Right forelimb (tissue), 1 donor: ENCODE measurements around the gene LIN37.

Experiments
- DNase-seq: peaks from one replicate; pipeline ENCODE4 v3.0.0-alpha.2; 2018

Gene LIN37, protein sequence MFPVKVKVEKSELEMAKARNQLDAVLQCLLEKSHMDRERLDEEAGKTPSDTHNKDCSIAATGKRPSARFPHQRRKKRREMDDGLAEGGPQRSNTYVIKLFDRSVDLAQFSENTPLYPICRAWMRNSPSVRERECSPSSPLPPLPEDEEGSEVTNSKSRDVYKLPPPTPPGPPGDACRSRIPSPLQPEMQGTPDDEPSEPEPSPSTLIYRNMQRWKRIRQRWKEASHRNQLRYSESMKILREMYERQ

DNA sequence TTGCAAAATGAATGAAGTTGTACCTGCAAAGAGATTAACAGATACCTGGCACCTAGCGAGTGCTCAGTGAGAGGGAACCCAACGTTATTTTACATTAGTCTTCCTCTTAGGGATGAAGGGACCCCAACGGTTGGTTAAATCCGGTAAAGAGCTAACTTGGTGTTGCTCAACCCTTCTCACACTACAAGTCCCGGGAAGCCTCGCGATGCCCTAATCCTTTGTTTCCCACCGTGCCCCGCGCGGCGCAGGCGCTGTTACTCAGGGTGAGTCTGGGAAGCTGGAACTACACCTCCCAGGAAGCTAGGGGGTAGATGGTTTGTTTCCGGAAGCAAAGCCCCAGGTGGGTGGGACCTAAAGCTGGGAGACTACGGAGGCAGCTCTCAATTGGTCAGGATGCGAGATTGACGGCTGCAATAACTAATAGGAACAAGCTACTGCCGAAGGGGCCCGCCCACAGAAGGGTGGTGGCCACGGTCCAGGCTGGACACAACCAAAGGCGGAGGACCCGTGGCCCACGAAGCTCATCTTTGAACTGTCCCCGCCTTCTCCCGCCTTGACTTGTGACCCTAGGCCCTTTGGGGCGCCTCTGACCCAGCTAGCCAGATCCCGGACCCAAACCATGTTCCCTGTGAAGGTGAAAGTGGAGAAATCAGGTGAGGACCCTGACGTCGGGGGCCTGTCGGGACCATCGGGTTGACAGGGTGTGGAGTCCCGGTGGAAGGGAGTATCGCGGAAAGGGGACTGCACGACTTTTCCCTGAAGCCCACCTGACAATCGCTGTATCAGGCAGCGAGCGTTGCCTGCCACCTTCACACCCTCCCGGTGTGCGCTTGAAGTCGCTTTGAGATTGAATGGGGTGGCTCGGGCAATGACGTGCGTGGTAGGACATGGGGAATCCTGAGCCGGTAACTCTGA lies at the start of gene LIN37:
TSS of gene LIN37 (plus strand) at position 471 of the 915 bp plus-strand sequence. CDS start at position 620, 149 bp downstream.
- peak; percentile 99 for DNase-seq

DNA sequence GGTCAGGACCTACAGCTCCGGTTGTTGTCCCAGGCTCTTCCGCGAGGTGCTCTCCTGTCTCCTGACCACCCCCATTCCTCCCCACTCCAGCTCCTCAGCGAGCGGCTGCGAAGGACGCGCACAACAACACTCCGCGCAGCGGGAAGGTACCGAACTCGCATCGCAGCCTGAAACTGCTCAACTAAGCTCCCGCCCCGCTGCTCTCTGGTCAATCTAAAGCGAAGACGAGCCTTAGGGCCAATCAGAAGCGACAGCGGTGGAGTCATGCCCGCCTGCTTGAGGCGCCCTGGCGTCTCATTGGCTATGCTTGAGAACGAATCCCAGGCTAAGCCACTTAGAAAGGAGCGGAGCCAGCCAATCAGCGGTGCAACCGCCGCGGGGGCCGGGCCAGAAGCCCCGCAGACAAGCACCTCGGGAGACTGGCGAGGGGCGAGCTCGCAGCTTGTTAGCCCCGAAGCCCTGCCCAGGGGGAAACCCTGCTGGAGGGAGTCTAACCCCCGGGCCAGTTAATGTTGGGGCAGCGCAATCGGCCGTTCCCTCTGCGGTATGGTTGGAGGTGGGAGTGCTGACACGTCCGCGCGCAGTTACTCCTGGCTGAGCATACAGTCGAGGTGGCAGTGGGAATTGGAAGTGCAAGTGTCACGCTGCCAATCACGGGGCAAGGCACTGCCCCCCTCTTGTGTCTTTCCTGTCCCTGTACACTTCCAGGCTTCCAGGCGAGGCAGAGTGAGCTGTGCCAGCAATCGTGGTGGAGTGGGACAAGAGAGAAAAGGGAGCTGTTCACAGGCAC lies 46.0 kb upstream of the LIN37 start:
- DNase-seq: peak; percentile 92

DNA sequence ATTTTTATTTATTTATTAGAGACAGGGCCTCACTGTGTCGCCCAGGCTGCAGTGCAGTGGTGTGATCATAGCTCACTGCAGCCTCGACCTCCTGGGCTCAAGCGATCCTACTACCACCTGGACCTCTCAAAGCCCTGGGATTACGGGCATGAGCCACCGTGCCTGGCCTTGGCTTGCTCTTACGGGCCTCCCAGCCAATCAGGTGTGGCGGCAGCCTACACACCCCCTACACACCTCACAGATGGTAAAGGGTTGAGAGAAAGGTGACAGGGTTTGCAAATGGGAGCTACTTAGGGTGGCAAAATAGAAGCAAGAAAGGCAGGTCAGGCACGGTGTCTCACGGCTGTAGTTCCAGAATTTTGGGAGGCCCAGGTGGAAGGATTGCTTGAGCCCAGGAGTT lies 45.0 kb upstream of the LIN37 start:
- DNase-seq: no peak

DNA sequence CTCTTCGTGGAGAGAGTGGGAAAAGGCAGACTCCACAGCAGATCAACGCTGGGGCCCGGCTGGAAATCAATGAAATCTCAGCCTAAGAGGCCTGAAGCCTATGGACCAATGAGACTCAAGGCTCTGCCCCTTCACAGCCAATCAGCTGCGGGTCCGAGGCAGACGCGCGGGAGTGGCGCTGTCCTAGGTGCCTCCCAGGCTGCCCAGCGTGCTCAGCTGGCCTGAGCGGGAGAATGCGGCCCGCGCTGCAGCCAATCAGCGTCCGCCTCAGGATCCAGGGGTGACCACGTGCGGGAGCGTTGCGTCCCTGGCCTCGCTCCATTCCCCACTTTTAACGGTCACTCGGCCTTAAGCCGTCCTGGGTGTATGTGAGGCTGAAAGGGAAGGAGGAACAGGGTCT lies 44.2 kb upstream of the LIN37 start, which contains the start of gene ZBTB32:
TSS of gene ZBTB32 (plus strand) at position 341 of the 400 bp plus-strand sequence. CDS start 10,069 bp downstream, outside the sequence.
- DNase-seq: no peak

DNA sequence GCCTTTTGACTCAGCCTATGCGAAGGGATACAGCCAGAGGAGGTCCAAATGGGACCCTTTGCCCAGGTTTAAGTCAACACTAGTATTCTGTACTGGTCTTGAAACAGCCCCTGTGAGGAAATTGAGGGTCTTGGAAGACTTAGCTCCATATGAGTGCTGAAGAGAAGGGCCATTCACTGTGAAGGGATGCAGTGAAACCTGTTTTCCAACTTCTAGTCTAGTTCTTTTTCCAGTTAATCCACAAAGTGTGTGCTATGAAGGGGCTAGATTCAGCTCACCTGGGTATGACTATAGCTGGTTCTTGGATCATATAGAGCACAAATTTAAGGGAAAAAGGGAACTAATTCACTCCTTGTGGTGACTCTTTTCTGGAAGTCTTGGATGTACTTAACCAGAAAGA lies 40.0 kb upstream of the LIN37 start:
- no peak for DNase-seq

DNA sequence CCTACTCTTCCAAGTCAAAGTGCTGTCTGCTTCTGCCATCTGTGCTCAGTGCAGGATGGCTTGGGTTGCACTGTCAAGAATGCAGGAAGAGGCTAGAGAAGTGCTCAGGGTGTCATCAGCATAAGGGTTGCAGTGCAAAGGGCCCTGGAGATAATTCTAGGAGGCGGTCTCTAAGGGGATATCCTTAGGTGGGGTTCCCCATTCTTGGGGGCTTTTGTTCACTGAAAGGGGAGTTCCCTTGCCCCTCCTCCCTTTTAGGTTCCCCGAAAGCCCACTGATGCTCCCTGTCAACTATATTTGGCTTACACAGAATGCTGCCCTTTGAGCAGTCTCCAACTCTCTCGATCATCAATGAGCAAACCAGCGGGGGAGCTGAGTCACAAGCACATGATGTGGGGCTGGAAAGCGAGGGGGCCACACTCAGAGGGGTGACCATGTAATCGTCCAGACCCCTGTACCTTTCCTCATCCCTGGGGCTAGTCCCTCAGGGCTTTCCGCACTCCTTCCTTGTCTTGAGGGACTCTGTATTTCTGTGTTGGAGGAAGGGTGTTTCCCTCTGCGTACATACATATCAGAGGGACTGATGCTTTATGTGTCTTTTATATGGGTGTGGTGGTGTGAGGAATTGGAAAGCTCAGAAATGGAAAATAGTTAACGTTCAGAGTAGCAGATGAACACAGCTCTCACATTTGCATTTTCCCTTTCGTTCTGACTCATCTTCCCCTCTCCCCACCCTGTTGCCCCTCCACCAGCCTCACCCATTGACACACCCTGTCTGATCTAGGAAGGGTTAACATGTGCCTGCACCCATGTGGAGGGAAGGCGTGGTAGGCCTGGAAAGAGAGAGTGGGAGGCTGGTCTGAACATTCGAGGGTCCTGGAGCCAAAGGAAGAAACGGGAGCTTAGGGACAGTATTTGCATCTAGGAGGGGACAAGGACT lies 37.3 kb upstream of the LIN37 start:
- DNase-seq: no peak

DNA sequence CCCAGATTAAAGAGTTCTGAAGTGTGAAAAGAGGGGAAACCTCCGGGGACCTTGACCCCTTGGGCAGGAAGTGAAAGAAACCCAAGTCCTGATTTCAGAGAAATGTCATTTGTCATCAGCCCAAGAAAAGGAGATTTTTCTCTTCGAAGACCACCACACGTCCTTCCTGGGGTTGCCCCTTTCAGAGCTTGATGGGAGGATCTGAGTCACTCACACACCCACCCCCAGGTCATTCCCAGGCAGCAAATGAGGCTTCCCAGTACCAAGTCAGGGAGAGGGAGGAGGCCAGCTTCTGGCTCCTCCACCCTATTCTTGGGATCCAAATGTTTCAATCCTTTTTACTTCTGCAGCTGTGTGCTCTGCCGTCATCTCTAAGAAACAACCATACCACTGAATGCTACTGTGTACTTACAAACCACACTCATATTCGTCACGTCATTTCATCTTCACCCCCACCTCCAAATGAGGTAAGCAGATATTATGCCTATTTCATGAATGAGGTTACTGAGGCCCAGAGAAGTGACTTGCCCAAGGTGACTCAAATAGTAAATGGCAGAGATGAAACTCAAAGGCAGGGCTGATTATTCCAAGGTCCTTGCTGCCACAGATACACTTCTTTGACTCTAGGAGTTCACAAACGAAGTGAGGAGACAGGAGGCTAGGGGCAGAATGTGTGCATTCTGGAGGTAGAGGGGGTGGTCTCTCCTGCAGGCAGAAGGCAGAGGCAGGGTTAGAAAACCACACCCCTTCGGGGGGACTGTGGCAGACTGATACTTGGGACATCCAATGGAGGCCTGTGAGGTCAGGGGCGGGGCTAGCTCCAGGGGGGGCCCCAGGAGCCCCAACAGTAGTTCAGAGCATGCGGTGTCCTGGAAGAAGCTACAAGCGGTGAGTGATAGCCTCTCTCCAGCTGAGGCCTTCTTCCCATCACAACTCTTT lies 35.5 kb upstream of the LIN37 start:
- no peak for DNase-seq

DNA sequence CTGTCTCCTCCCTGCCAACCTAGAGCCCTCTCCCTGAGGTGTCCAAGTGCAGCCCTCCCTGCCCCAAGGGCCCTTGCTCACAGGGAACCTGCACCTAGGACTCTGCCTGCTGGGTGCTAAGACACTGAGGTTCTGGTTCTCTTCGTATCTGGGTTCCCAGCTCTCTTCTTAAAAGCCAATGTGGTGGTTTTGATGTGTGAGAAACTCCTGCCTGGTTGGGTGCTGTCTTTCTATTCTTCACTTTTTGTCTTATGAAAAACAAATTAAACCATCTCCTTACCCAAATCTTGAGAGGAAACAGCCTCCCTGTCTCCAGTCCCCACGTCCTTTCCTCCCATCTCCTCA lies 34.9 kb upstream of the LIN37 start:
- no peak for DNase-seq

DNA sequence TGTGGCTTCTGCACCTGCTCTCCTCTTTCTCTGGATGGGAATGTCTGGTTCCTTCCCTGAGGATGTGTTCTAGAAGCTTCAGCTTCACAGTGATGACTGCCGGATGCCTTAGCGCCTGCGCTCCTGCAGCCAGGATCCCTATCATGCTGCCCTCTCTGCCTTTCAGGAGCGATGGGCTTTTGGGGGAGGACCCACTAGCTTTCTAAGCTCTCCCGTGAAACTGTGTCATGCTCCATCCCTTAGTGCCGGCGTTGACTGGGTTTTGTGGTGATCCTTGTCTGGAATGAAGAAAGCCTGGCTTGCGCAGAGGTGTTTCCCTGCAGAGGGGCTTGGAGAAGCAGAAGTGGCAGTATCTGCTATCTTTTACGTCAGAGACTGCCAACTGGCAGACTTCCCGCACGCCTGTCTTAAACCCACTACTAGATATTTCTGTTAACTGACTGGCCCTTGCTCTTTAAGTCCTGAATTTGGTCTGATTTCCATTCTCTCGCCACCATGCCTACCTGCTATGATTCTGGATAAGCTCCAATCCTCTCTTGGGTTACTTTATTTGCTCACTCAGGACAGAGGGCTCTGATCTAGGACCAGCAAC lies 34.4 kb upstream of the LIN37 start:
- no peak for DNase-seq

DNA sequence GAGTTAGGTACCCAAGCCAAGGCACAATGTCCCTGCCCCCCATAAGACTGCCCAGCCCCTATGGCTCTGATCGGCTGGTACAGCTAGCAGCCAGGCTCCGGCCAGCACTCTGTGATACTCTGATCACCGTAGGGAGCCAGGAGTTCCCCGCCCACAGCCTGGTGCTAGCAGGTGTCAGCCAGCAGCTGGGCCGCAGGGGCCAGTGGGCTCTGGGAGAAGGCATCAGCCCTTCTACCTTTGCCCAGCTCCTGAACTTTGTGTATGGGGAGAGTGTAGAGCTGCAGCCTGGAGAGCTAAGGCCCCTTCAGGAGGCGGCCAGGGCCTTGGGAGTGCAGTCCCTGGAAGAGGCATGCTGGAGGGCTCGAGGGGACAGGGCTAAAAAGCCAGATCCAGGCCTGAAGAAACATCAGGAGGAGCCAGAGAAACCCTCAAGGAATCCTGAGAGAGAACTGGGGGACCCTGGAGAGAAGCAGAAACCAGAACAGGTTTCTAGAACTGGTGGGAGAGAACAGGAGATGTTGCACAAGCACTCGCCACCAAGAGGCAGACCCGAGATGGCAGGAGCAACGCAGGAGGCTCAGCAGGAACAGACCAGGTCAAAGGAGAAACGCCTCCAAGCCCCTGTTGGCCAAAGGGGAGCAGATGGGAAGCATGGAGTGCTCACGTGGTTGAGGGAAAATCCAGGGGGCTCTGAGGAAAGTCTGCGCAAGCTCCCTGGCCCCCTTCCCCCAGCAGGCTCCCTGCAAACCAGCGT lies 33.6 kb upstream of the LIN37 start:
- no peak for DNase-seq

DNA sequence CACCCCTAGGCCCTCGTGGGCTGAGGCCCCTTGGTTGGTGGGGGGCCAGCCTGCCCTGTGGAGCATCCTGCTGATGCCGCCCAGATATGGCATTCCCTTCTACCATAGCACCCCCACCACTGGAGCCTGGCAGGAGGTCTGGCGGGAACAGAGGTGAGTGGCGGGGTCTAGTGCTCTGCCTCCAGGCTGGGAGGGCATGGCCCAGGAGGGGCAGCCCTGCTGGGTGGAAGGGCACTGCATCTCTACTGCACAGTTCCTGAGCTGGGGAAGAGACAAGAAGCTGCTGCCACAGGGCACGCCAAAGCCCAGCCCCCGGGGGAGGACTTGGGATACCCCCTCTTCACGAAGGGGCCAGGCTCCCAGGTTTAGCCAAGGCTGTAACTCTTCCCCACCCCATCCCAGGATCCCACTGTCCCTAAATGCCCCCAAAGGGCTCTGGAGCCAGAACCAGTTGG lies 33.0 kb upstream of the LIN37 start:
- DNase-seq: no peak

DNA sequence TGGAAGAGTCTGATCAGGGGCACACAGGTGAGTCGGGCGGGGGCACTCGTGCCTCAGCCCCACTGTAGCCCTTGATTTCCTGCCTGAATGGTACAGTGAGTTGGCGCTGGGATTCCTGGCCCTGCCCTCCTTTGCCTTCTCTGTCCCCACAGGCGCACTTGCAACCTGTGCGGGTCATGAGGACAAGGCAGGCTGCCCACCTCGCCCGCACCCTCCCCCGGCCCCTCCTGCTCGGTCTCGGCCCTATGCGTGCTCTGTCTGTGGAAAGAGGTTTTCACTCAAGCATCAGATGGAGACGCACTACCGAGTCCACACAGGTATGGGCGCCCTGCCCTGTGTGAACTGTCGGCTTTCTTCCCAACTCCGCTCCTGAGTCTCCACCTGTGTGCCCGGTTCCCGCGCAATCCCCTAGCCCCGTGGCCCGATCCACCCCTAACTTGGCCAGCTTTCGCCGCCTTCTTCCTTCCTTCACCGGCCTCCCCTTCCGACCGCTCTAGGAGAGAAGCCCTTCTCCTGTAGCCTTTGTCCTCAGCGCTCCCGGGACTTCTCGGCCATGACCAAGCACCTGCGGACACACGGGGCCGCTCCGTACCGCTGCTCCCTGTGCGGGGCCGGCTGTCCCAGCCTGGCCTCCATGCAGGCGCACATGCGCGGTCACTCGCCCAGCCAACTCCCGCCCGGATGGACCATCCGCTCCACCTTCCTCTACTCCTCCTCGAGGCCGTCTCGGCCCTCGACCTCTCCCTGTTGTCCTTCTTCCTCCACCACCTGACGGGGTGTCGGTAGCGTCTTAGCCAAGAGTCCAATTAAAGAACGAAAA lies 32.2 kb upstream of the LIN37 start:
- peak; percentile 78 for DNase-seq

DNA sequence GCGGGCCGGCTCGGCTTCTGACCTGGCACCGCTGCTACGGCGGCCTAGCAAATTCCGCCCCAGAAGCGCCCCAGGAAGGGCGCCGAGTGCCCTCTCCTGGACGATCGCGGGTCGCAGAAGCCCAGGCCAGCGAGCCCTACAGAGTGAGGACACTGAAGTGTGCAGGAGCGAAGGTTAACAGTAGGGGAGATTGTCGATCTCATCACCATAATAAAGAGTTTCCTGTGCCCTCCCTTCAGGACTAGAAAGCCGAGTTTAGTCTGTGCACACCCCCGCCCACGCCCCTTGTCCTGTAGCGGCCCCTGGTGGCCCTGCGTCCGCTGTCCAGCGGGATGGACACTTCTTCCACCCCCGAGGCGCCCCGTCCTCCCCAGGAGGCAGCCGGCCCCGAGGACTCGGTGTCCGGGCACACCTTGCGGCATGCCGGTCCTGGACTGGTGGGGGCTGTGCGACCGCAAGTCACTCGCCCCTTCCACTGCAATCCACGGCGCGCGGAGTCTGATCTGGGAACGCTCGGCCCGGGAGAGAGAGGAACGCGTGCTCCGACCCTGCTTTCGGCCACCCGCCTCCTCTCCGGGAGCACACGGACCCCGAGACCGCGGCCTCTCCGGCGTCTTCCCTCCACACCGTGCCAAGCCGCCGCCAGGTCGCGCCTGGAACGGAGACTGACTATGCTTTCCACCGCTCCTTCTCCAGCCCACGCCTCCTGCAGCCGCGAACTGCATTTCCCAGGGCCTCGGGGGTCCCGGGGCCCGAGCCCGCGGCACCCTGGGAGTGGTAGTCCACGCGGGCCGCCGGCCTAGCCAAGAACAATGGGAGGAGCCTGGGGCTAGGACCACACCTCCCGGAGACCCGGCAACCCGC lies 31.3 kb upstream of the LIN37 start:
- peak; percentile 90 for DNase-seq

DNA sequence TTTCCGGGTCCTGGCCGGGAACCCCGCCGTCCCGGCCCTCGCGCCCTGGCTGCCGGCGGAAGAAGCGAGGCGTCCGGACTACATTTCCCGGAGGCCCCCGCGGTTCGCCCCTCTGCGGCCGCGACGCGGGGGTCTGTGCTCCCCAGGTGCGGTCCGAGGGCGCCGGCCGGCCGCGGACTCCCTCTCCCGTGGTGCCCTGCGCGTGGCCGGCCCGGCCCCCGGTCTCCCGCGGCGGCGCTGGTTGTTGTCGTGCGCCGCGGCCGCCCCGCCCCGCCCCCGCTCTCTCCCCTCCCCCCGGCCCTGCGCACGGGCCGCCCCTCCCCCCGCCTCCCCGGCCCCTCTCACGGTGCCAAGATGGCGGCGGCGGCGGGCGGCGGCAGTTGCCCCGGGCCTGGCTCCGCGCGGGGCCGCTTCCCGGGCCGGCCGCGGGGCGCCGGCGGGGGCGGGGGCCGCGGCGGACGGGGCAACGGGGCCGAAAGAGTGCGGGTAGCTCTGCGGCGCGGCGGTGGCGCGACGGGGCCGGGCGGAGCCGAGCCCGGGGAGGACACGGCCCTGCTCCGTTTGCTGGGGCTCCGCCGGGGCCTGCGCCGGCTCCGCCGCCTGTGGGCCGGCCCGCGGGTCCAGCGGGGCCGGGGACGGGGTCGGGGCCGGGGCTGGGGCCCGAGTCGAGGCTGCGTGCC lies 30.6 kb upstream of the LIN37 start, which contains the start of gene KMT2B:
TSS of gene KMT2B (plus strand) at position 339 of the 680 bp plus-strand sequence. CDS start at position 355, 16 bp downstream.
- peak; percentile 97 for DNase-seq

DNA sequence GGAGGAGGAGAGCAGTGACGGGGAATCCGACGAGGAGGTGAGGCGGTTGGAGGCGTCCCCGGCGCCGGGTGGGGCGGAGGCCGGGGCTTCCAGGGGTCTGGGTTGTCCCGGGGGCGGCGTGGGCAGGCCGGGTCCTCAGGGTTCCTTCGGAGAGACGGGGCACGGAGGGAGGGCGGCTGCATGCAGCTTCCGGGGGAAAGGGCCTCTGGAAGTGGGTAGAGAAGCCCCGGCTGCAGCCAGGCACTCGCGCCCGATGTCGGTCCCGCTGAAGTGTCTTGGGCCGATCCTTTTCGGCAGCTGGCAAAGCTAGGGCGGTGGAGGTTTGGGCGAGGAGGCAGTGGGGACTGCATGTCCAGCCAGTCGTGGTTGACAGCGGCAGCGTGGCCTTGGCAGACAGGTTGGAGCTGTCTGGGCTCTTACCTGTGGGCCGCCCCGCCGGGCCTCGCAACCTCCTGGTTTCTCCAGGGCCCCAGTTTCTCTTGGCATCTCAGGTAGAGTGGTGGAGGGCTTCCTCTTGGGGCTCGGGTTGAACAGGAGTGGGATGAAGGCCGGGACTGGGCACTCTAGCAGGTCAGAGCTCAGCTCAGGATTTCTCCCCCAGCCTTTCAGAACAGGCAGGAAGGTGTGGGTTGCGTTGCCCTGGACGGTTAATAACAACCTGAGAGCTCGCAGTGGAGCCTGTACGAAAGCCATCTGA lies 29.9 kb upstream of the LIN37 start:
- DNase-seq: peak; percentile 61
